Measurements from ENCODE around the gene FERMT1. TPM values are rescaled to one million over a fixed set of nuclear protein-coding genes. Genes with fewer than 3 reads are reported as not detected.

The FERMT1 gene
- total and polyA plus RNA-seq, 2 of the 4 experiments (the other 2 are of a cell fraction): 1.8 to 2.3 TPM

GRCh38 chr20:6122111-6122872 is 538 bp downstream of the FERMT1 start (continued):
- TF ChIP-seq CEBPB (IDR thresholded peaks at IDR 0.05; ENCODE audit: low read depth, low read length): no peak

- POLR2A ChIA-PET (ENCODE audit: unreplicated experiment): no interaction called here
- dilution Hi-C loops (cut with HindIII; ENCODE audit: low sequenced_read_pairs, unreplicated experiment): no loop called here
Measured at GRCh38 chr20:6121504-6121903, 1.3 kb downstream of the FERMT1 start.

More at GRCh38 chr20:6121504-6121903, 1.3 kb downstream of the FERMT1 start:
- DNase-seq (no peak), ATAC-seq (ENCODE audit: low read depth) (no peak)
- Histone ChIP-seq H3K9ac (ENCODE audit: low read depth, low read length) (no peak overlapping the region), H2BK120ac (ENCODE audit: low read depth, low read length) (no peak overlapping the region), H4K8ac (ENCODE audit: low read depth in 2 of 2, low read length in 2 of 2) (no peak overlapping the region), H2BK20ac (ENCODE audit: low read depth, low read length) (no peak overlapping the region), H3K4me2 (ENCODE audit: low read depth, low read length) (no peak overlapping the region), H3K4me3 (ENCODE audit: insufficient read depth, low read depth, low read length) (no peak overlapping the region), H3K56ac (ENCODE audit: extremely low read depth, insufficient read depth, low read length) (no peak overlapping the region), H3K9me3 (ENCODE audit: control insufficient read depth, insufficient read depth, low read length) (no peaks in the 10 kb centered on the region), H2AK5ac (ENCODE audit: low read depth, low read length) (no peak overlapping the region), H3K36me3 (ENCODE audit: control insufficient read depth, insufficient read depth, low read length) (no peaks in the 10 kb centered on the region), H3K23ac (ENCODE audit: low read depth, low read length) (no peak overlapping the region), H2AK9ac (replicated peaks; ENCODE audit: low read depth, low read length, poor library complexity) (no peak overlapping the region), H4K91ac (ENCODE audit: insufficient read depth, low read depth, low read length) (no peak overlapping the region), H3K27me3 (ENCODE audit: control insufficient read depth, insufficient read depth, low read length) (no peaks in the 10 kb centered on the region), H3K14ac (replicated peaks; ENCODE audit: low read depth, low read length) (no peak overlapping the region), H3K9me1 (ENCODE audit: insufficient read depth, low read length) (no peaks in the 10 kb centered on the region; the same call in 1 of the 2 replicates), H4K5ac (ENCODE audit: low read depth, low read length) (no peak overlapping the region), H2BK5ac (ENCODE audit: low read depth, low read length, poor library complexity, severe bottlenecking) (no peak overlapping the region), H2AFZ (replicated peaks; ENCODE audit: low read length, poor library complexity) (no peak overlapping the region), H4K20me1 (ENCODE audit: insufficient read depth, low read length) (no peaks in the 10 kb centered on the region), H3K4ac (ENCODE audit: low read depth, low read length) (no peak overlapping the region), H2BK15ac (ENCODE audit: low read depth, low read length) (no peak overlapping the region), H3K4me1 (ENCODE audit: control insufficient read depth, insufficient read depth, low read length) (peaks cover 3% of the 10 kb centered on the region; the same call in 1 of the 2 replicates), H3K79me1 (ENCODE audit: low read depth in 1 of 2, low read length in 2 of 2) (no peaks in the 10 kb centered on the region), H3K18ac (ENCODE audit: low read depth, low read length) (no peak overlapping the region), H3K27ac (ENCODE audit: insufficient read depth, low read length) (no peak overlapping the region)
- WGBS, 2 experiments (ENCODE audit: extremely low coverage in 2 of 2, insufficient read length in 1 of 2): no CpG with 5 or more reads among the region's 2 CpGs
- in situ Hi-C loops (cut with MboI; ENCODE audit: low sequenced_read_pairs) (no loop called here), intact Hi-C loops (cut with micrococcal nuclease) (no loop called here)
- no TSS peak for BruUV-seq (replicated peaks)
- CTCF ChIA-PET: no interaction called here
- TF ChIP-seq RAD21 (IDR thresholded peaks at IDR 0.05; ENCODE audit: low read length) (no peak), CHD1 (IDR thresholded peaks at IDR 0.05; ENCODE audit: low read depth, low read length) (no peak), RFX5 (IDR thresholded peaks at IDR 0.05; ENCODE audit: low read depth, low read length) (no peak), MXI1 (IDR thresholded peaks at IDR 0.05; ENCODE audit: borderline replicate concordance, low read depth, low read length) (no peak), SMC3 (IDR thresholded peaks at IDR 0.05; ENCODE audit: low read depth, low read length) (no peak), BHLHE40 (IDR thresholded peaks at IDR 0.05; ENCODE audit: low read depth, low read length) (no peak), RCOR1 (IDR thresholded peaks at IDR 0.05; ENCODE audit: insufficient replicate concordance, low read length) (no peak), FOS (IDR thresholded peaks at IDR 0.05; ENCODE audit: low read depth, low read length) (no peak), MAZ (IDR thresholded peaks at IDR 0.05; ENCODE audit: borderline replicate concordance, low read depth, low read length) (no peak), POLR2A (IDR thresholded peaks at IDR 0.05; ENCODE audit: low read depth, low read length) (no peak), CTCF (conservative IDR thresholded peaks at IDR 0.05; ENCODE audit: low read depth, low read length) (no peak), NFE2L2 (IDR thresholded peaks at IDR 0.05; ENCODE audit: low read depth, low read length) (no peak), CEBPB (IDR thresholded peaks at IDR 0.05; ENCODE audit: low read depth, low read length) (no peak)
